Activated CD8-positive, alpha-beta memory T cell treated with anti-CD3 and anti-CD28 coated beads for 24 hours (primary cell): ENCODE results near the gene PTPRN2.

Experiments used
- DNase-seq: peaks from one replicate; pipeline ENCODE4 v3.0.0-alpha.2; 2020

PTPRN2 gene

DNA sequence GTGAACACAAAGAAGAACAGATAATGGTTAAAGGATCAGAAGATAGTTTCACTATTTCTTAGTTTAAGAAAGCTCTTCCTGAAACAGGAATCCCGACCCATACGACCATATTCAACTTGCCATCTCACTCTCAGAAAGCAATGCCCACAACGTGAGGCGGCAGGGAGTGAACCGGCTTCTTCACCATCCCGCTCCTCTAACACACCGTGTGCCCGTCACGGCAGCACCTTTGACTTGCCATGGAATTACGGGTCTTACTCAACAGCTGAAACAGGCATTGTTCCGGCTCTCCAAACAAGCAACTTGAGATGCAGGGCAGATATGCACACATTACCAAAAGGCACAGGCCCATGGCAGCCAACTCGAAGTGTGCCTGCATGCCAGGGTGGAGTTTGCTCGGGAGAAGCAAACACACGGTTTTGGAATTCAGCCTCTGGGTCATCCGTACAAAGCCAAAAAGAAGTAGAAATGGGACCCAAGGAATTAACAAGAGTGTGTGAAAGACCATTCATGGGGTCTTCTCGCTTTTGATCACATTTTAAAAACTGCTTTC lies 957.2 kb downstream of the PTPRN2 start:
- no peak for DNase-seq

- no peak for DNase-seq
Observed at GRCh38 chr7:157628456-157628855, 959.2 kb downstream of the PTPRN2 start.

GRCh38 chr7:157627646-157628045 lies 960.0 kb downstream of the PTPRN2 start:
- no peak for DNase-seq

GRCh38 chr7:157627033-157627432 lies 960.6 kb downstream of the PTPRN2 start:
- DNase-seq: no peak

DNA sequence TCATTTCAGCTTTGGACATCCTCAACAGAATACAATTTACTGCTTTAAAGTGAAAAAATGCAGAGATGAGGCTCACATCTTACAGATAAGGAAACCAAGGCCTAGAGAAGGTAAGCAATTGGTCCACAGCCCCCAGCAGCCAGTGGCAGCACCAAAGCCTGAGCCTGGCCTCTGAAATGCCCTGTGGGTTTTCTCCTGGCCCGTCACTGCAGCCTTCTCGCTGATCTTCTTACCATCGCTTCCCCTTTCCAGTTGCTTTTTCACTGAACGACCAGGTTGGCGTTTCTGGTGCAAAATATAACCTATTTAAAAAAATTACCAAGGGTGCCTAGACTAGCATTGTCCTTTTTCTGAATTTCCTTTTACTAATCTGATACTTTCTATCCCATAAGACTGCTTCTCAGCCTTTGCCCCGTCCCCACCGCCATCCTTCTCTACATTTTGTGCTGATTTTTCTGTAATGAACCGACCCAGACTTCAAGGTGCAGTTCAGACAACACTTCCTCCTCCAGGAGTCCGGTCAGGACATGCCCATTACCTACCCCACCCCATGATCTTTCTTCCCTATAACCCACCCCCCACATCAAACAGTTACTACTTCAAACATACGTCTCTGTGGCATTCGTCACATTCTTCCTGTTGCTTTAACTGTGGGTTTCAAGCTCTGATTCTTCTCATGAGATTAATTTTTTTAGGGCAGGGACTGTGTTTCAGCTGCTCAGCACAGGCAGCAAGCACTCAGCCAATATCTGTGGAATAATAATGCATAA lies 961.5 kb downstream of the PTPRN2 start:
- no peak for DNase-seq

- DNase-seq: no peak
Observed at GRCh38 chr7:157623556-157623955, 964.1 kb downstream of the PTPRN2 start.

DNA sequence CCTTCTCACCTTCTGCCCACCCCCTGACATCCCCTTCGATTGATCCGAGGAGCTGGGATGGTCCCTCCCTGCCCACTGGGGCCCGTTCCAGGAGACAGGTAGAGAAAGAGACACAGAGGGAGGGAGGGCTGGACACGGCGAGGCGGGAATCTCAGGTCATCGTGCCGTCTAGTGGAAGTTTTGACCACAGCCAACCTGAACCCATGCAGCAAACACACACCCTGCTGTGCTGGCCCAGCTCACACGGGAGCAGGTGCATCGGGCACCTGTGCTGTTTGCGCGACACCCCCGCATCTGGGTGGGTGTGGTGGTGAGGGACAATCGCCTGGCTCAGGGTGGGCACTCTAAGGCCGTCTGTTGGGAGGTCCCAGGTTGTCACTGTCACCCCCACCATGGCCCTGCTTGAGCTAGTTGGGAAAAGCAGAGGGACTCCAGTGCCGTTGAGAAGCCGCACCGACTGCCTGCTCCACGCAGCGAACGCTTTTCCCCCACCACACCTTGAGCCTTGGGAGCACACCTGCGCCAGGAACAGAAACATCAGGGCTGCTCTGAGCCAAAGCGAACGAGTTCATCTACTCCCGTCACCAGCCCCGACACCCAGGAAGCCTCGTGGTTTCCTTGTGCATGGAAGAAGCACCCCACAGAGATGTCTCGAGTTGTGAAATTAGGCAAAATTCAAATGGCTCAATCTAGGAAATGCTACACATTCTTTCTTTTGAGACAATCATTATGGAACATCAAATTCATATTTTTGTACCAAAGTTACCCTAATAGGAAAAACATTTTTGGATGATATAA lies 965.0 kb downstream of the PTPRN2 start:
- no peak for DNase-seq

DNA sequence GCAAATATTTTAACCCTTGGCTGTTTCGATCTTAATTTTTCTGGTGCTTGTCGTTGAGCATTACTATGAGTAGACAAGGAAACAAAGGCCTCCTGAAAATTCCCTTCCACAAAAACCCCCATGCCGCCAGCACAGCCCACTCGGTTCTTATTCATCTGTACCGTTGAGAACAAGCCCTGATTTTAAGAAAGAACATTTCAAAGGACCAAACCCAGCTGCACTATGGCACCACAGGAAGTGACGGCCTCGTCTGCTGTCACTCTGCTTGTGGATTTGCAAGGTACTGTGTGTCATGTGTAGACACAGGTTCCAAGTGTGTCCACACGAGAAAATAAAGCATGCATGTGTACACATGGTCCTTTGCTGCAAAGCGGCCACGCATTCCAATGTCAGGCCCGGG lies 965.6 kb downstream of the PTPRN2 start:
- no peak for DNase-seq

DNA sequence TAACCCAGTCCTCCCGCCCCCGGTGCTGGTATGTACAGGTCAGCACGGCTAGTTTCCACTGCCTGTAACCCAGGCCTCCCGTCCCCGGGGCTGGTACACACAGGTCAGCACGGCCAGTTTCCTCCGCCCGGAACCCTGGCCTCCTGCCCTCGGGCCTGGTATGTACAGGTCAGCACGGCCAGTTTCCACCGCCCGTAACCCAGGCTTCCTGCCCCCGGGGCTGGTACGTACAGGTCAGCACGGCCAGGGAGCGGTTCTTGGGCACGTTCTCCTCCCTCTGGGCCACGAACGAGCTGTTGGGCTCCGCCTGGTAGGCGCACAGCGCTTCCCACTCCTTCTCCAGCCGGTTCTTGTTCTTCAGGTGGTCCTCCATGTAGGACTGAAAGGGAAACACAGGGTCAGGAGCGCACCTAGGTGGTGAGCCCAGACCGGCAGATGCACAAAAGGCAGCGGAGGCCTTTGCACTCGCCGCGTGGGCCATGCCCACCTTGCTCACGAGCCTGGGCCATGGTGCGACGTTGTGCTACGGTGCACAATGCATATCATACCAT lies 966.4 kb downstream of the PTPRN2 start:
- DNase-seq: no peak

GRCh38 chr7:157620616-157621015 lies 967.0 kb downstream of the PTPRN2 start:
- no peak for DNase-seq

DNA sequence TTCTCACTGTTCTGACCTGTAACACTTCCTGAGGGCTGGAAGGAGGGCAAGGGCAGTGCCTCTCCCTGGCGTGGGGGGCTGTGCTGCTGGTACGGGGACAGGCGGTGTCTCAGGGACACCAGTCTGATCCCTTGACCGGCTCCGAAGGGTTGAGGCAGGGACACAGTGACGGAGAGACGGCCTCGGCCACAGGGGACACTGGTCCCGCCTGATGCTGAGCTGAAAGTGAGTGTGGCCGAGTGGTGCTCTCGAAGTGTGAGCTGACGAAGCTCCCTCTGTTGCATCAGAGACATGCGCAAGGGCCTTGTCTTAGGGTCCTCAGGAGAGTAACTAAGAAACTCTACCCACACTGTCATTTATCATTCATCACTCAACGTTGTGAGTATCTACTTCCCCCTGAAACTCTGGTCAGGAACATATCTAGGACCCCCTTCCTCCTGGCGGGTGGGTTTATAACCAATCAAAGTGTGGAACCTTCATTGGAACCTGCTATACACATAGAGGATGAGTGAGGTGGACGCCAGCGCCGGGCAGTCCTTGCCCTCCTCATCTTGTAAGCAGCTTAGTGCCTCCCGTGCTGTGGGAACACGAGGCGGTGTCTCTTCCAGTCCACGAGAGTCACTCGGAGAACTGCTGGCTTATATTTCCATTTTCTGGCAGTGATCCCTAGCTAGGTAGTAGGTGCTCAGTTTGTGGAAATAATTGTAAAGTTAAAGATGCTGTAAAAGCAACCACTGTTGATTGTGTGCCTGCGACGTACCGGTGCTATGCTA lies 967.7 kb downstream of the PTPRN2 start:
- no peak for DNase-seq

- DNase-seq: no peak
Observed at GRCh38 chr7:157618823-157619606, 968.6 kb downstream of the PTPRN2 start.

GRCh38 chr7:157618091-157618726 lies 969.4 kb downstream of the PTPRN2 start:
- DNase-seq: no peak

GRCh38 chr7:157617401-157617800 lies 970.2 kb downstream of the PTPRN2 start:
- DNase-seq: no peak

GRCh38 chr7:157616931-157617330 lies 970.7 kb downstream of the PTPRN2 start:
- DNase-seq: no peak

DNA sequence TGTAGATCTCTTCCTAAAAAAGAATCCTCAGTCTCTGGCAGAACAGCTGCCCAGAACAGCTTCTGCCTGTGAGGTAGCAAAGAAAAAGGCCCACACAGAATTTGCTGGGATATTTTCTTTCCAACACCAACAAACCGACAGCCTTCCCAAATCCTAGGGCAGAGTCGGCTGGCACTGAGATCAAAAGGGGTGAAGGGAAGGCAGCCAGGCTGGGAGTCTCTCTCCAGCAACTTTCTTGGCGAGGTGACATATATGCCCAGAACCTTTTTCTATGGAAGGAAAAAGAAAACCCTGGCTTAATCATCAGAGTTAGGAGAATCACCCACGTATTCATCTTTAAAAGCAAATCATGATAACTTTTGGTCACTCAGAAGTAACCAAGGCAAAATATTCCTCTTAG lies 971.2 kb downstream of the PTPRN2 start:
- DNase-seq: no peak

DNA sequence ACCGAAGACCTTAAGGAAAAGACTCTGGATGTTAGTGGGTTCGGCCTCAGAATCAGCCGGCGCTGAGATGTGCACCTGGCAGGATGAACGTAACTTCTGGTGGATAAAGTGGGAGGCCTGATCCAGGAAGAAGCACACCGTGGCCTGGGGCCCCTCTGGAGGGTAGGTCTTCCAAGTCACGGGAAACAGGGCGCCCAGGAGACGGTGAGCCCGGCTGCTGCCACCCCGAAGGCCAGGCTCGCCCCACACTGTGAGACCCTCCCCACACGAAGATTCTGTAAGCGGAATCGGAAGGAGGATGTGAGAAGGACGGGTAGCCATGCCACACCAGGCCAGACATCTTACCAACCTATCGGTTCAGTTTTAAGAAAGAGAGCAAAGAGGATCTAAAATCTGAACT lies 971.8 kb downstream of the PTPRN2 start:
- DNase-seq: no peak

DNA sequence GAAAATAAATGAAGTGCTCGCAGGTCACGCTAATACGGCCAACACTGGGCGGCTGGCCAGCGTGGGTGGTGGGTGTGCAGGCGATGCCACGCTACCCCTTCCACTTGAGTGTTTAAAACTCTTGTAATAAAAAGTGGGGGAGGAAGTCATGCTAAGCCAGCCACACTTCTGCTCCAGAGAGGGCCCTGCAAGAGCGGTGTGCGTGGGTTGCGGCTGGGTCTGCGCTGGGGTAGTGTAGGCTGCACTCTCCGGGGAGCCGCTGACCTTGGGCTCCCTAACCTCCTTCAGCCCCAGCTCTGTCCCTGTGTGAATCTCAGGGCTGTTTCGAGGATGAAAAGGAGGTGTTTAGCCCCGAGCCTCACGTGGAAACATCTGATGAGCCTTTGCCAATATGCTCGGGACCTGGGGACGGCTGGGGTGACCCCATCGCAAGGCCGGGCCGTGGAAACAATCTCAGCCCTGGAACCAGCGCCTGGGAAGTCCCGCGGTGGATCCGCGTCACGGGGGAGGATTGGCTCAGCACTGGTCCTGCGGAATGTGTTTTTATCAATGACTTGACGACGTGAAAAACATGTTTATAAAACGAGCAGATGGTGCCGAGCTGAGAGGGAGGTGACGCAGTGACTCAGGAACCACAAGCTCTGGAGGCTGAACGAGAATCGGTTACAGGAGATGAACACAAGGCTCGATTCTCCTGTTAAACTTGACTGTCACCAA lies 972.4 kb downstream of the PTPRN2 start:
- DNase-seq: no peak

- DNase-seq: no peak
Observed at GRCh38 chr7:157614457-157615020, 973.1 kb downstream of the PTPRN2 start.

- no peak for DNase-seq
Observed at GRCh38 chr7:157613575-157614322, 973.9 kb downstream of the PTPRN2 start.
